HL-60/S4 (cell line): Measurements from ENCODE around the gene IFIH1.

Experiments used
- in situ Hi-C: fragments of 300-500 bp; cut with MboI; formaldehyde crosslinking; loops from 2 replicates; pipeline ENCODE4 v1.14.3; 2022; ENCODE audit warnings: low sequenced_read_pairs

Gene IFIH1

GRCh38 chr2:162261032-162261945 lies 57.2 kb downstream of the IFIH1 start:
- in situ Hi-C loops, result no loop called here

GRCh38 chr2:162258686-162259085 lies 59.8 kb downstream of the IFIH1 start:
- in situ Hi-C loops, result no loop called here

- in situ Hi-C loops, result no loop called here
These were observed 60.3 kb downstream of the IFIH1 start for GRCh38 chr2:162258169-162258568.

- in situ Hi-C loops, result no loop called here
These were observed 61.1 kb downstream of the IFIH1 start for GRCh38 chr2:162257425-162257824.

GRCh38 chr2:162256591-162256991 lies 61.9 kb downstream of the IFIH1 start:
- in situ Hi-C loops, result no loop called here

GRCh38 chr2:162254236-162254871 lies 64.1 kb downstream of the IFIH1 start:
- in situ Hi-C loops, result no loop called here

GRCh38 chr2:162253435-162253834 lies 65.0 kb downstream of the IFIH1 start:
- in situ Hi-C loops, result no loop called here

- in situ Hi-C loops, result no loop called here
These were observed 66.3 kb downstream of the IFIH1 start for GRCh38 chr2:162252153-162252552.

GRCh38 chr2:162245781-162246180 lies 72.7 kb downstream of the IFIH1 start:
- in situ Hi-C loops, result no loop called here

GRCh38 chr2:162245061-162245460 lies 73.4 kb downstream of the IFIH1 start:
- in situ Hi-C loops, result no loop called here

- in situ Hi-C loops, result no loop called here
These were observed 73.9 kb downstream of the IFIH1 start for GRCh38 chr2:162244541-162245031.

GRCh38 chr2:162243715-162244114 lies 74.8 kb downstream of the IFIH1 start:
- in situ Hi-C loops, result no loop called here

- in situ Hi-C loops, result no loop called here
These were observed 75.2 kb downstream of the IFIH1 start, which contains the start of gene FAP for GRCh38 chr2:162243294-162243693. Gene FAP (minus strand): TSS chr2:162243445. CDS start chr2:162243327, 118 bp downstream.

- in situ Hi-C loops, result no loop called here
These were observed 75.8 kb downstream of the IFIH1 start for GRCh38 chr2:162242586-162243280.

GRCh38 chr2:162241571-162241970 lies 76.9 kb downstream of the IFIH1 start:
- in situ Hi-C loops, result no loop called here

GRCh38 chr2:162234620-162235462 lies 83.6 kb downstream of the IFIH1 start:
- in situ Hi-C loops, result no loop called here

- in situ Hi-C loops, result no loop called here
These were observed 85.3 kb downstream of the IFIH1 start for GRCh38 chr2:162233197-162233596.

GRCh38 chr2:162232671-162233070 lies 85.8 kb downstream of the IFIH1 start:
- in situ Hi-C loops, result no loop called here

- in situ Hi-C loops, result no loop called here
These were observed 86.5 kb downstream of the IFIH1 start for GRCh38 chr2:162232027-162232426.

GRCh38 chr2:162230761-162231160 lies 87.7 kb downstream of the IFIH1 start:
- in situ Hi-C loops, result no loop called here
